ENCODE measurements around the gene ZBED5.

Gene ZBED5

GRCh38 chr11:10878408-10879214 lies 20.8 kb upstream of the ZBED5 start:
- DNase-seq: no peak

- no peak for DNase-seq
Observed at GRCh38 chr11:10876158-10876557, 18.3 kb upstream of the ZBED5 start.

GRCh38 chr11:10875430-10876021 lies 17.7 kb upstream of the ZBED5 start:
- DNase-seq: no peak

GRCh38 chr11:10872097-10872496 lies 14.2 kb upstream of the ZBED5 start:
- no peak for DNase-seq

GRCh38 chr11:10868352-10868751 lies 10.5 kb upstream of the ZBED5 start:
- DNase-seq: no peak

GRCh38 chr11:10866893-10867331 lies 9.1 kb upstream of the ZBED5 start:
- no peak for DNase-seq

- DNase-seq: no peak
Observed at GRCh38 chr11:10865837-10866270, 8.0 kb upstream of the ZBED5 start.

- DNase-seq: no peak
Observed at GRCh38 chr11:10864688-10865087, 6.8 kb upstream of the ZBED5 start.

- DNase-seq: no peak
Observed at GRCh38 chr11:10862446-10862845, 4.6 kb upstream of the ZBED5 start.

- no peak for DNase-seq
Observed at GRCh38 chr11:10861799-10862198, 3.9 kb upstream of the ZBED5 start.

GRCh38 chr11:10861047-10861446 lies 3.2 kb upstream of the ZBED5 start:
- DNase-seq: no peak

GRCh38 chr11:10858439-10859325 lies 829 bp upstream of the ZBED5 start:
- DNase-seq: peak in 9 of 14 donors; percentile 64 to 90 (median 80)

- peak in 5 of 14 donors; percentile 42 to 79 (median 67) for DNase-seq
Observed at GRCh38 chr11:10857459-10857708, 469 bp downstream of the ZBED5 start.

- DNase-seq: peak in 4 of 14 donors; percentile 26 to 58 (median 46)
Observed at GRCh38 chr11:10856689-10857458, 979 bp downstream of the ZBED5 start.

GRCh38 chr11:10855295-10855694 lies 2.6 kb downstream of the ZBED5 start:
- no peak for DNase-seq

GRCh38 chr11:10847960-10848860 lies 9.6 kb downstream of the ZBED5 start:
- DNase-seq: no peak

GRCh38 chr11:10846660-10847059 lies 11.2 kb downstream of the ZBED5 start:
- DNase-seq: no peak

GRCh38 chr11:10845589-10845988 lies 12.3 kb downstream of the ZBED5 start:
- no peak for DNase-seq

GRCh38 chr11:10844796-10845195 lies 13.1 kb downstream of the ZBED5 start:
- no peak for DNase-seq

GRCh38 chr11:10844356-10844755 lies 13.5 kb downstream of the ZBED5 start:
- no peak for DNase-seq

GRCh38 chr11:10838881-10839280 lies 19.0 kb downstream of the ZBED5 start:
- DNase-seq: no peak
